ENCODE results near the gene CDC42BPG. TPM values are rescaled to one million over a fixed set of nuclear protein-coding genes. Genes with fewer than 3 reads are reported as not detected.

Gene CDC42BPG
- total RNA-seq, 1 experiment from 2014 or later: 24.9 TPM

DNA sequence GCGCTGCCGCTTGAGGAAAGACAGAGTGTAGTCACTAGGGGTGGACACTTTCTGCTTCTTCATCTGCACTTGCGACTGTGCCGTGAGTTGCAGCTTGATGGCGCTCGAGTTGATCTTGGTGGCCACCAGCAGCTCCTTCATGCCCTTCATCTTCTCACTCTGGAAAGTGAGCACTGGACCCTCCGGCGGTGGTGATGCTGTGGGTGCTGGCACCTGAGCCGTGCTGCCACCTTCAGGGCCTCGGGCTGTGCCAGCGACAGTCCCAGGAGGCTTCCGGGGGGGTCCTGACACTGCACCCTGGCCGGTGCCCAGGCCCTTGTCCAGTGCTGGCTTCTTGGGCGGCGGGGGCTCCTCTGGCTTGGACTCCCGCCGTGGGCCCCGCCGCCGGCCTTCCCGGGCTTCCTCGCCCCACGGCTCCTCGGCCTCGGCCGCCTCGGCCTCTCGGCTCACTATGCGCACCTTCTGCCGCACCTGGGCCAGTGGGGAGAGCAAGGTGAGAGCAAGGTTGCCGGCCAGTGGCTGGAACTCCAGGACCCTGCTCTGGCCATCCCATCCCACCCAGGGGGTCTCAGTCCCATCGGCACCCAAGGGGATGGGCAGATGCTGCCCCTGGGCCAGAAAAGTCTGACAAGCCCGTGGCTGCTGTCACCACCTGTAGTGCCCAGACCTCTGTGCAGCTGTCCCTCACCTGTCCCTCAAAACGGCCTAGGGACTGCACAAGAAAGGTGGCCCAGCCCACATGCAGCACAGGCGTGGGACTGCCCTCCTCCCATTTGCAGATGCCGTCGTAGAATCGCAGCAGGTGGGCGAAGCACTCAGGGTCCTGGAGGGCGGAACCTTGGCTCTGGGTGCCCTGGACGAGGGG is 39.9 kb downstream of the CDC42BPG start:
- WGBS (ENCODE audit: extremely low coverage, insufficient read length, low lambda C conversion rate): no CpG with 5 or more reads among the region's 41 CpGs
- H3K4me1 Mint-ChIP-seq: peaks cover 15 to 19% of the 10 kb centered on the region in 2 experiments
- no peak overlapping the region for H3K27ac ChIP-seq (ENCODE audit: insufficient read length, low read depth, low read length)

More for the DNA sequence above, 39.9 kb downstream of the CDC42BPG start:
- no peak overlapping the region for H2AK5ac ChIP-seq (ENCODE audit: insufficient read length, low read length)
- no peaks in the 10 kb centered on the region for H3K27me3 Mint-ChIP-seq (ENCODE audit: low read depth)
- no peak overlapping the region for H2BK120ac ChIP-seq (ENCODE audit: low read depth, low read length, poor library complexity, severe bottlenecking)
- H3K23ac ChIP-seq (ENCODE audit: insufficient read length, low read depth, low read length): no peak overlapping the region
- H3K36me3 Mint-ChIP-seq (ENCODE audit: insufficient read depth in 1 of 3, low read depth in 3 of 3): peaks cover 6 to 38% (median 28%) of the 10 kb centered on the region in 3 experiments; a peak in 6 of 7 replicates
- no peak overlapping the region for H3T11ph ChIP-seq (ENCODE audit: low read length)
- no peak overlapping the region for H2BK12ac ChIP-seq (ENCODE audit: insufficient read length, low read depth, low read length)
- H2BK15ac ChIP-seq (ENCODE audit: low read depth, low read length): no peak overlapping the region
- DNase-seq: peak; percentile 69
- H4K5ac ChIP-seq (ENCODE audit: insufficient read length, low read depth, low read length): no peak overlapping the region
- no peak overlapping the region for H4K8ac ChIP-seq (replicated peaks; ENCODE audit: insufficient read length, low read depth, low read length)
- no peak overlapping the region for H3K14ac ChIP-seq (ENCODE audit: insufficient read depth, low read length)
- H2BK5ac ChIP-seq (ENCODE audit: insufficient read length, low read length): no peak overlapping the region
- H3K9me3 Mint-ChIP-seq: no peaks in the 10 kb centered on the region
- no peak overlapping the region for H3K9ac ChIP-seq (ENCODE audit: extremely low read depth, insufficient read length, low read length)
- H3K79me2 ChIP-seq (ENCODE audit: insufficient read depth, low read length): no peaks in the 10 kb centered on the region
- peaks cover 10% of the 10 kb centered on the region for H3K23me2 ChIP-seq (ENCODE audit: insufficient read length, low read depth, low read length, poor library complexity, severe bottlenecking)
- H3K27me3 ChIP-seq (ENCODE audit: insufficient read depth, low read length): no peaks in the 10 kb centered on the region
- H3K56ac ChIP-seq (ENCODE audit: insufficient read length, low read depth, low read length): no peak overlapping the region
- peak overlapping the region in 2 of 3 experiments; percentile 91 to 99; a peak in 2 of 7 replicates for H3K27ac Mint-ChIP-seq
- TF ChIP-seq, protein P1, sequence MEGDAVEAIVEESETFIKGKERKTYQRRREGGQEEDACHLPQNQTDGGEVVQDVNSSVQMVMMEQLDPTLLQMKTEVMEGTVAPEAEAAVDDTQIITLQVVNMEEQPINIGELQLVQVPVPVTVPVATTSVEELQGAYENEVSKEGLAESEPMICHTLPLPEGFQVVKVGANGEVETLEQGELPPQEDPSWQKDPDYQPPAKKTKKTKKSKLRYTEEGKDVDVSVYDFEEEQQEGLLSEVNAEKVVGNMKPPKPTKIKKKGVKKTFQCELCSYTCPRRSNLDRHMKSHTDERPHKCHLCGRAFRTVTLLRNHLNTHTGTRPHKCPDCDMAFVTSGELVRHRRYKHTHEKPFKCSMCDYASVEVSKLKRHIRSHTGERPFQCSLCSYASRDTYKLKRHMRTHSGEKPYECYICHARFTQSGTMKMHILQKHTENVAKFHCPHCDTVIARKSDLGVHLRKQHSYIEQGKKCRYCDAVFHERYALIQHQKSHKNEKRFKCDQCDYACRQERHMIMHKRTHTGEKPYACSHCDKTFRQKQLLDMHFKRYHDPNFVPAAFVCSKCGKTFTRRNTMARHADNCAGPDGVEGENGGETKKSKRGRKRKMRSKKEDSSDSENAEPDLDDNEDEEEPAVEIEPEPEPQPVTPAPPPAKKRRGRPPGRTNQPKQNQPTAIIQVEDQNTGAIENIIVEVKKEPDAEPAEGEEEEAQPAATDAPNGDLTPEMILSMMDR (conservative IDR thresholded peaks at IDR 0.05): peak; percentile 41
- no peak overlapping the region for H3K4me2 ChIP-seq (ENCODE audit: insufficient read depth, insufficient read length, low read length)
- no peaks in the 10 kb centered on the region for H4K20me1 ChIP-seq (ENCODE audit: control insufficient read depth, insufficient read depth, insufficient read length)
- no peak overlapping the region for H2AFZ ChIP-seq (ENCODE audit: low read length)
- no peak overlapping the region for H3K18ac ChIP-seq (ENCODE audit: insufficient read length, low read depth, low read length)
- H3K9me3 ChIP-seq (ENCODE audit: control insufficient read depth, low read depth, low read length): no peaks in the 10 kb centered on the region
- H3K4me1 ChIP-seq (ENCODE audit: insufficient read depth, low read length): no peaks in the 10 kb centered on the region
- H4K91ac ChIP-seq (ENCODE audit: insufficient read length, low read depth, low read length): no peak overlapping the region
- H3K4me3 Mint-ChIP-seq: peak overlapping the region; percentile 83 to 90; a peak in 3 of 5 replicates
- H3K79me1 ChIP-seq (ENCODE audit: insufficient read depth, low read depth, low read length, poor library complexity, severe bottlenecking): no peaks in the 10 kb centered on the region
- no peak overlapping the region for H3K4ac ChIP-seq (ENCODE audit: low read depth, low read length)
- H2BK20ac ChIP-seq (ENCODE audit: low read depth, low read length, poor library complexity, severe bottlenecking): no peak overlapping the region
